Left ventricle myocardium inferior (tissue), 1 donor: ENCODE data around the gene SH3BGRL2. TPM values are rescaled to one million over a fixed set of nuclear protein-coding genes. Genes with fewer than 3 reads are reported as not detected.
"Not testable (repeated sequence)": the region's sequence is repeated elsewhere in the genome, so short reads cannot be mapped to it uniquely, and the experiment has no call there.

Source experiments
- DNase-seq: peaks from one replicate; pipeline ENCODE4 v3.0.0-alpha.2; 2020
- H3K27ac ChIP-seq: fragments of 200-600 bp; replicated peaks from 2 replicates; pipeline ENCODE4 v1.8.0; 2021
- H3K27me3 ChIP-seq: fragments of 200-600 bp; 2 replicates; pipeline ENCODE4 v1.8.0; 2021; ENCODE audit warnings: low read depth
- H3K36me3 ChIP-seq: fragments of 200-600 bp; 2 replicates; pipeline ENCODE4 v1.8.0; 2021
- H3K4me1 ChIP-seq: fragments of 200-600 bp; 2 replicates; pipeline ENCODE4 v1.8.0; 2021
- H3K4me3 ChIP-seq: fragments of 200-600 bp; 2 replicates; pipeline ENCODE4 v1.8.0; 2021; ENCODE audit warnings: mild to moderate bottlenecking, moderate library complexity
- H3K9me3 ChIP-seq: fragments of 200-600 bp; replicated peaks from 2 replicates; pipeline ENCODE4 v1.8.0; 2021
- CTCF ChIP-seq: fragments of 200-600 bp; IDR thresholded peaks from 2 replicates; pipeline ENCODE4 v1.8.0; 2021; ENCODE audit warnings: antibody characterized with exemption, mild to moderate bottlenecking, borderline replicate concordance
- intact Hi-C: fragments of 100-400 bp; cut with micrococcal nuclease; formaldehyde crosslinking; loops from one replicate; pipeline ENCODE4 v1.11.0; 2022
- total RNA-seq: library from RNA; stranded (reverse); fragmentation: NEBNext Ultra II Directional; extraction: Animal tissue kit (Norgen Biotek cat#: 25700); gene quantifications from one replicate; pipeline ENCODE4 v1.2.1, GENCODE V29; 2021
- donor health status: DM: no; HTN: yes; CAD: no; lungs with severe emphysema.

SH3BGRL2 gene
- total RNA-seq, 1 donor from 2014 or later = 5.8 TPM

DNA sequence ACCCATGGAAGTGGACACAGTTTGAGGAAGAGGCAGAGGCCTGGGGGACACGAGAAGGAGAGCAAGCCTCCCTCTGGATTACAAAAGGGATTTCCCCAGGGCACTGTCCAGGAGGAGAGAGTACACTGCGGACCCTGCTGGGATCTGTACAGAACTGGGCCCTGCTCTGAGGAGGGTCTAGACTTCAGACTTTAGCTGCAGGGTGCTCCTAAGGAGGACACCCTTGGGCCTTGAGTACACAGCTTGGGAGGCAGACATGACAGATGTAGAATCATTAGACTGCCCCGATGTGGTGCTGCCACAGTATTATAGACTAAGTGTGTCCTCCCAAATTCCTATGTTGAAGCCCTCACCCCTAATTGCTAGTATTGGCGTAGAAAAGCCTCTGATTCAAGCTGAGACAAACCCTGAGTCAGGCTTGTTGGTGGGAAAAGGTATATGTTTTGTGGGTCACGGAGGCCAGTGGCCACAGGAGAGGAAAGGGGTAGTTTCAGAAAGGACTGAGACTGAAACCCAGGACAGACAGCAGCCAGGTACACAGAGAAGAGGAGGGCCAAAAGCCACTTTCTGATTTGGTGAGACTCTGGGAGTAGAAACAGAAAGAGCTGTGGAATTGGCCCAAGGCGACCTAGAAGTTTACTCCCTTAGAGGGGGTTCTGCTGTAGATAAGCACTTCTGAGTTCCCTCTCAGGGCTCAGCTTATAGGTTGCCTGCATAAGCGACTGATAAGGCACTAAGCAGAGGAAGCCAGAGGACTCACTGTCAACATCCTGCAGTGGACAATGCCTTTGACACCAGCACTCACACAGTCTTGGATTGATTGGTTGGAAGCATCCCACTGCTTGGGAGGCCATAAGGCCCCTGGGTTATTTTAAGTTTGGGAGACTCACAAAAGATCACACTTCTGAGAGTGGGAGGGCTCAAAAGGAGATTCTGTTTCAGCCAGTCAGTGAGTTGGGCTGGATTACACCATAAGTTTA lies 16.5 kb upstream of the SH3BGRL2 start:
- TF ChIP-seq CTCF = no peak
- no peaks in the 10 kb centered on the region for H3K27me3 ChIP-seq
- intact Hi-C loops = no loop called here
- H3K4me3 ChIP-seq = no peak overlapping the region
- H3K27ac ChIP-seq = no peak overlapping the region
- DNase-seq = no peak
- peaks cover 8% of the 10 kb centered on the region for H3K4me1 ChIP-seq
- H3K9me3 ChIP-seq = no peaks in the 10 kb centered on the region
- H3K36me3 ChIP-seq = no peaks in the 10 kb centered on the region

GRCh38 chr6:79617518-79617941 lies 13.6 kb upstream of the SH3BGRL2 start:
- Histone ChIP-seq H3K4me1 (peaks cover 8% of the 10 kb centered on the region), H3K4me3 (no peak overlapping the region), H3K9me3 (no peaks in the 10 kb centered on the region), H3K27me3 (no peaks in the 10 kb centered on the region), H3K27ac (no peak overlapping the region), H3K36me3 (no peaks in the 10 kb centered on the region)
- TF ChIP-seq CTCF = no peak
- DNase-seq = no peak
- intact Hi-C loops = no loop called here

DNA sequence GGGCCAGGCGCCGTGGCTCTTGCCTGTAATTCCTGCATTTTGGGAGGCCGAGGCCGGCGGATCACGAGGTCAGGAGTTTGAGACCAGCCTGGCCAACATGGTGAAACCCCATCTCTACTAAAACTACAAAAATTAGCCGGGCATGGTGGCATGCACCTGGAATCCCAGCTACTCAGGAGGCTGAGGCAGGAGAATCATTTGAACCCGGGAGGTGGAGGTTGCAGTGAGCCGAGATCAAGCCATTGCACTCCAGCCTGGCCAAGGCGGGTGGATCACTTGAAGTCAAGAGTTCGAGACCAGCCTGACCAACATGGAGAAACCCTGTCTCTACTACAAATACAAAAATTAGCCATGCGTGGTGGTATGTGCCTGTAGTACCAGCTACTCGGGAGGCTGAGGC lies 12.7 kb upstream of the SH3BGRL2 start:
- DNase-seq, H3K27ac ChIP-seq, H3K4me3 ChIP-seq, intact Hi-C loops, H3K27me3 ChIP-seq, H3K4me1 ChIP-seq, H3K9me3 ChIP-seq, H3K36me3 ChIP-seq: not testable (repeated sequence)

- Histone ChIP-seq H3K27ac (no peak overlapping the region), H3K9me3 (no peaks in the 10 kb centered on the region), H3K36me3 (no peaks in the 10 kb centered on the region), H3K27me3 (no peaks in the 10 kb centered on the region), H3K4me1 (no peaks in the 10 kb centered on the region), H3K4me3 (no peak overlapping the region)
- intact Hi-C loops = no loop called here
- no peak for DNase-seq
- TF ChIP-seq CTCF = no peak
Observed at GRCh38 chr6:79621579-79621978, 9.6 kb upstream of the SH3BGRL2 start.

DNA sequence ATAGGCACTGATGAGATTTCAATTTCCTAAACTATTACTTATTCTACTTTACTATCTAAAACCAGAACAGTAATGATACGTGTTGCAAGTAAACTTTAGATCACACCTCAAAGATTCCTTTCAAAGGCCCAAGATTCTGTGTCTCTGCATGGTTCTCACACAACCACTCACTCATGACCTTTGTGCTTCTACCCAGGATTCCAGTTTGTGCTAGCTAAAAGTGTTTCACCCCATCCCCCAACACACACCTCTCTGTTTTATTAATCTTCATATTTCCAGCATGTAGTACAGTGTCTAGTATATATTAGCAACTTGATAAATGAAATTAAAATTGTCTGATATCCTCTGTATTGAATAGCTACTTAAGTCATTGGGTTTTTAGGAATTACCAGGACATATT lies 8.8 kb upstream of the SH3BGRL2 start:
- no peak for TF ChIP-seq CTCF
- Histone ChIP-seq H3K9me3 (no peaks in the 10 kb centered on the region), H3K4me1 (no peaks in the 10 kb centered on the region), H3K36me3 (no peaks in the 10 kb centered on the region), H3K27me3 (no peaks in the 10 kb centered on the region), H3K27ac (no peak overlapping the region), H3K4me3 (no peak overlapping the region)
- no peak for DNase-seq
- intact Hi-C loops = no loop called here

GRCh38 chr6:79623106-79623505 lies 8.0 kb upstream of the SH3BGRL2 start:
- H3K9me3 ChIP-seq = no peaks in the 10 kb centered on the region
- no peak for DNase-seq
- H3K4me1 ChIP-seq = no peaks in the 10 kb centered on the region
- intact Hi-C loops = no loop called here
- H3K36me3 ChIP-seq = no peaks in the 10 kb centered on the region
- no peak overlapping the region for H3K4me3 ChIP-seq
- H3K27ac ChIP-seq = no peak overlapping the region
- H3K27me3 ChIP-seq = no peaks in the 10 kb centered on the region
- TF ChIP-seq CTCF = no peak
